ENCODE measurements around the gene RAET1E. TPM values are rescaled to one million over a fixed set of nuclear protein-coding genes. Genes with fewer than 3 reads are reported as not detected.
A peak's percentile ranks its signal among the peaks of the same experiment; 100 is the strongest.

Gene RAET1E
- total and polyA plus RNA-seq, 9 of the 15 experiments (the other 6 are each of a cell fraction or from before 2014, with no cell fraction given), result not detected

GRCh38 chr6:149941583-149942460, 43.9 kb upstream of the RAET1E start, which contains the start of gene ULBP2 (continued):
- TF ChIP-seq TSC22D4 (tag; IDR thresholded peaks at IDR 0.05) (no peak), RUNX1 (IDR thresholded peaks at IDR 0.05; ENCODE audit: low read depth) (no peak), ZNF609 (CRISPR knock-in tag; IDR thresholded peaks at IDR 0.05; ENCODE audit: borderline replicate concordance) (no peak), CHD1 (IDR thresholded peaks at IDR 0.05; ENCODE audit: low read length) (no peak), BCOR (IDR thresholded peaks at IDR 0.05) (no peak), HMGN3 (IDR thresholded peaks at IDR 0.05; ENCODE audit: borderline replicate concordance, extremely low read depth, insufficient read length, low read depth, low read length) (no peak), ZNF586 (CRISPR knock-in tag; conservative IDR thresholded peaks at IDR 0.05) (no peak), MTA3 (IDR thresholded peaks at IDR 0.05; ENCODE audit: borderline replicate concordance) (0 out of 2 replicates have a peak, but pooled peaks have one; percentile 37), ZZZ3 (IDR thresholded peaks at IDR 0.05) (no peak), CBX5 (IDR thresholded peaks at IDR 0.05; ENCODE audit: borderline replicate concordance, low read depth) (no peak), MAFK (IDR thresholded peaks at IDR 0.05; ENCODE audit: low read length) (no peak), ZNF551 (CRISPR knock-in tag; IDR thresholded peaks at IDR 0.05) (no peak), BRCA1 (IDR thresholded peaks at IDR 0.05) (no peak), BRCA1 (CRISPR knock-in tag; IDR thresholded peaks at IDR 0.05) (no peak), IRF9 (tag; IDR thresholded peaks at IDR 0.05) (no peak), L3MBTL2 (IDR thresholded peaks at IDR 0.05) (peak; percentile 91), ZNF507 (tag; conservative IDR thresholded peaks at IDR 0.05) (no peak), SREBF1 (IDR thresholded peaks at IDR 0.05; ENCODE audit: borderline replicate concordance, low read depth, low read length) (no peak), ZNF239 (CRISPR knock-in tag; IDR thresholded peaks at IDR 0.05) (no peak), ZBTB26 (CRISPR knock-in tag; IDR thresholded peaks at IDR 0.05) (no peak), SP1 (CRISPR knock-in tag; IDR thresholded peaks at IDR 0.05) (peak; percentile 31; the same call in 1 of the 2 replicates)

Measured in K562 (cell line).